ENCODE data around the gene TSHZ3.

DNA sequence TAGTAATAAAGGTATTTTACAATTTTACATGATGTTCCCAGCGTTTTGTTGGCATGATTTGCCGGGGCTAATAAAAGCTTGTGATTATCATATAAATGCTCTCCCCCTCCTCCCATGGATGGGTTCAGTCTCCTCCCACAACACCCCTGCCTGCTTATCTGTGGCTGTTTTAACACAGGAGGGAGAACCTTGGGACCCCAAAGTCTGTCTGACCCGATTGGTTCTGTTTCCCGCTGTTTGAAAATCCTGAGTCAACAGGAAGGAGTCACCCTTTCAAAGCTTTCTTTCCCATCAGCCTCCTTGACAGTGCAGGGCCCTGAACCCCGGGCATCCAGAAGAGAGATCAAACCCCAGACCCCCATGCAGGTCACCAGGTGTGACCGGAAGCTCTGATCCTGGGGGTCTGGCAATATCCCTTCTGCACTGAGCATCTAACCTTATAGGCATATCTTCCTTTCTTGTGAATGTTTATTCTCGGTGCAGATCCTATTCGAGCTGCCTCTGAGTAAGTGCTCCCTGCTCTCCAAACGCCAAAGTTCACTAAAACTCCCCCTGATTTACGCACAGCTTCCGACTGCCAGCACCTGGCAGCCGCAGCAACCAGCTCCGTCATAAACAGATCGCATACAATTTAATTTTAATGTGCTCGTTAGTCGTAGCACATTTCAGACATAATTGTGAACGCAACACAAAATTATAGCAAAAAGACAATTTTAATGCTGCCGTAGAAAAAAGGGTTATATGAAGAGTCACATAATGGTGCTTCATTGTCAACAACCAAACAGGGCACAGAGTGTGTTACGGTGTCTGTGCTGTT is 74.8 kb downstream of the TSHZ3 start:
- TF ChIP-seq, protein P1, sequence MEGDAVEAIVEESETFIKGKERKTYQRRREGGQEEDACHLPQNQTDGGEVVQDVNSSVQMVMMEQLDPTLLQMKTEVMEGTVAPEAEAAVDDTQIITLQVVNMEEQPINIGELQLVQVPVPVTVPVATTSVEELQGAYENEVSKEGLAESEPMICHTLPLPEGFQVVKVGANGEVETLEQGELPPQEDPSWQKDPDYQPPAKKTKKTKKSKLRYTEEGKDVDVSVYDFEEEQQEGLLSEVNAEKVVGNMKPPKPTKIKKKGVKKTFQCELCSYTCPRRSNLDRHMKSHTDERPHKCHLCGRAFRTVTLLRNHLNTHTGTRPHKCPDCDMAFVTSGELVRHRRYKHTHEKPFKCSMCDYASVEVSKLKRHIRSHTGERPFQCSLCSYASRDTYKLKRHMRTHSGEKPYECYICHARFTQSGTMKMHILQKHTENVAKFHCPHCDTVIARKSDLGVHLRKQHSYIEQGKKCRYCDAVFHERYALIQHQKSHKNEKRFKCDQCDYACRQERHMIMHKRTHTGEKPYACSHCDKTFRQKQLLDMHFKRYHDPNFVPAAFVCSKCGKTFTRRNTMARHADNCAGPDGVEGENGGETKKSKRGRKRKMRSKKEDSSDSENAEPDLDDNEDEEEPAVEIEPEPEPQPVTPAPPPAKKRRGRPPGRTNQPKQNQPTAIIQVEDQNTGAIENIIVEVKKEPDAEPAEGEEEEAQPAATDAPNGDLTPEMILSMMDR (IDR thresholded peaks at IDR 0.05): no peak
- no peak for TF ChIP-seq POLR2A (IDR thresholded peaks at IDR 0.05)
